Pericardium fibroblast (primary cell): Measurements from ENCODE around the gene GPR39. TPM values are rescaled to one million over a fixed set of nuclear protein-coding genes. Genes with fewer than 3 reads are reported as not detected.

Experiments
- total RNA-seq: library from RNA; depleted of rRNA; stranded (reverse); fragments of >200 nt; gene quantifications from 2 replicates; pipeline ENCODE4 v1.2.3, GENCODE V29; 2015

GPR39 gene
- total RNA-seq, result 0.12 and 0.94 TPM in 2 replicates

DNA sequence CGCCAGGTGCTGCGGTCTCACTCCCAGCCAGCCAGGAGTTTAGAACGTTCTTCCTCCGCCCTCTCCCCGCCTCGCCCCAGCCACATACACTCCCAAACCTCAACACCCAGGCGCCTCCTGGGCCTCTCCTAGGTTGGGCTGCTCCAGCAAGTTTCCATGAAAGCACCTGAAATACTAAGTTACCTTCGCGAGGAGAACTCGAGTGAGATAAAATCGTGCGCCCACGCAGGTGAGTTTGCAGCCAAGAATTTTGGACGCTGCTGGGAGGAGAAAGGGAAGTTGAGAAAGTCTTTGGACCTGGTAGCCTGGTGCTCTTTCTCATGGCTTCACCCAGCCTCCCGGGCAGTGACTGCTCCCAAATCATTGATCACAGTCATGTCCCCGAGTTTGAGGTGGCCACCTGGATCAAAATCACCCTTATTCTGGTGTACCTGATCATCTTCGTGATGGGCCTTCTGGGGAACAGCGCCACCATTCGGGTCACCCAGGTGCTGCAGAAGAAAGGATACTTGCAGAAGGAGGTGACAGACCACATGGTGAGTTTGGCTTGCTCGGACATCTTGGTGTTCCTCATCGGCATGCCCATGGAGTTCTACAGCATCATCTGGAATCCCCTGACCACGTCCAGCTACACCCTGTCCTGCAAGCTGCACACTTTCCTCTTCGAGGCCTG, at the start of gene GPR39:
TSS of gene GPR39 (plus strand) at position 83 of the 673 bp plus-strand sequence.

GRCh38 chr2:132669908-132670495, 253.4 kb downstream of the GPR39 start, which contains the start of gene LYPD1:
Gene LYPD1, minus strand, starts transcription at chr2:132670205. Its CDS starts 273 bp downstream, at chr2:132669932.

